ENCODE measurements around the gene PFN3.
"Not testable (repeated sequence)": the region's sequence is repeated elsewhere in the genome, so short reads cannot be mapped to it uniquely, and the experiment has no call there.

Gene PFN3

GRCh38 chr5:177390363-177391300, 9.8 kb downstream of the PFN3 start:
- peak; percentile 50 for DNase-seq

GRCh38 chr5:177389241-177390169, 11.0 kb downstream of the PFN3 start:
- DNase-seq, result no peak

- DNase-seq, result no peak
Observed at GRCh38 chr5:177388521-177389052, 11.9 kb downstream of the PFN3 start.

- no peak for DNase-seq
Observed at GRCh38 chr5:177387405-177387804, 13.1 kb downstream of the PFN3 start.

- DNase-seq, result no peak
Observed at GRCh38 chr5:177386542-177386941, 13.9 kb downstream of the PFN3 start.

- no peak for DNase-seq
Observed at GRCh38 chr5:177385720-177386119, 14.7 kb downstream of the PFN3 start.

- no peak for DNase-seq
Observed at GRCh38 chr5:177384134-177384533, 16.3 kb downstream of the PFN3 start, which contains the start of gene SLC34A1. SLC34A1 (plus strand) TSS chr5:177384434; CDS start chr5:177385742, 1,308 bp downstream.

- DNase-seq, result no peak
Observed at GRCh38 chr5:177383181-177383580, 17.3 kb downstream of the PFN3 start.

- DNase-seq, result no peak
Observed at GRCh38 chr5:177382423-177383029, 17.9 kb downstream of the PFN3 start.

- DNase-seq, result no peak
Observed at GRCh38 chr5:177380805-177381126, 19.7 kb downstream of the PFN3 start.

- DNase-seq, result no peak
Observed at GRCh38 chr5:177378884-177379883, 21.3 kb downstream of the PFN3 start.

GRCh38 chr5:177377851-177378776, 22.3 kb downstream of the PFN3 start:
- DNase-seq, result no peak

- no peak for DNase-seq
Observed at GRCh38 chr5:177376107-177376506, 24.4 kb downstream of the PFN3 start.

GRCh38 chr5:177375516-177375915, 24.9 kb downstream of the PFN3 start:
- not testable (repeated sequence) for DNase-seq

- DNase-seq, result no peak
Observed at GRCh38 chr5:177374211-177374610, 26.2 kb downstream of the PFN3 start.

- DNase-seq, result no peak
Observed at GRCh38 chr5:177373806-177374205, 26.7 kb downstream of the PFN3 start.

- DNase-seq, result no peak
Observed at GRCh38 chr5:177372910-177373309, 27.6 kb downstream of the PFN3 start.

- DNase-seq, result no peak
Observed at GRCh38 chr5:177372034-177372896, 28.2 kb downstream of the PFN3 start.

Data from NCI-H1105 treated with DMSO at 0.1 percent for 48 hours (cell line).